GM19468 (cell line): ENCODE results near the gene SH2B3.

Experiments used
- ATAC-seq: cut with Tn5 transposase; IDR thresholded peaks from one replicate; pipeline ENCODE4 v1.9.1; 2021; ENCODE audit warnings: mild to moderate bottlenecking, moderate library complexity, moderate number of reproducible peaks; ENCODE audit not compliant: unreplicated experiment; ENCODE audit errors: extremely low read depth

SH2B3 gene

DNA sequence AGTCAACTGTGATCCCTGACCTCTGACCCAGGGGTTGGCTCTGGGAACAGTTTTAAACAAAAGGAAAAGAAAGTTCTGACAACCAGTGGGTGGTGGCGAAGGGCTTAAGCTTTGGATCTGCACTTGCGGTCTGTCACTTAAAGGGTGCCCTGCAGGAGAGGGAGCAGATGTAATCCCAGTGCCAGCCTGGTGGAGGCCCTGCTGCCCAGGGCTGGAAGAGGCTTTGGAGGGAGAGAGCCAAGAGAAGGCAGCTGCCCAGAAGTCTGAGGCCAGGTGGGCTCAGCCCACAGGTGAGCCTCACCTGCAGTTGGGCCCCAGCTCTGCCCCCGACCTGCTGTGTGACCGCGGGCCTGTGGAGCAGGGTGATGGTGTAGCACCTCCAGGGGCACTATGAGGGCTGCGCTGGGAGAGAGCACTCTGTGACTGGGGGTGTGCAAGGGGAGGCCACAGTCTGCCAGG, 19.1 kb downstream of the SH2B3 start:
- ATAC-seq, result no peak

DNA sequence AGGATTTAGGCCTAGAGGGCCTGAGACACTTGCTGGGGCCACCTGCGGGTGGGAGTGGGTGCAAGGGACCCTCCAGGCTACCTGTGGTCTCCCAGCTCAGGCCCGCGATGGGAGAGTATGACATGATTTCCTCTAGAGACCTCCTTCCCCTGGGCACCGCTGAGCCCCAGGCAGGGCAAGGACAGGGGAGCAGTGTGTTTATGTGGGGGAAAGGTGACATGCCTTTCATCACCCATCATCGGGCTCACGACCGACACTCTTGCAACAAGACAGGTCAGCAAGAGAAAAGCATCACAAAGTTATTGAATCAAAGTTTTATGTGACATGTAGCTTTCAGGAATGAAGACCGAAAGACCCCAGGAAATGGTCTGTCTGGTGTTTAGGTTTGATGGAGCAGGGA, 19.9 kb downstream of the SH2B3 start:
- no peak for ATAC-seq

DNA sequence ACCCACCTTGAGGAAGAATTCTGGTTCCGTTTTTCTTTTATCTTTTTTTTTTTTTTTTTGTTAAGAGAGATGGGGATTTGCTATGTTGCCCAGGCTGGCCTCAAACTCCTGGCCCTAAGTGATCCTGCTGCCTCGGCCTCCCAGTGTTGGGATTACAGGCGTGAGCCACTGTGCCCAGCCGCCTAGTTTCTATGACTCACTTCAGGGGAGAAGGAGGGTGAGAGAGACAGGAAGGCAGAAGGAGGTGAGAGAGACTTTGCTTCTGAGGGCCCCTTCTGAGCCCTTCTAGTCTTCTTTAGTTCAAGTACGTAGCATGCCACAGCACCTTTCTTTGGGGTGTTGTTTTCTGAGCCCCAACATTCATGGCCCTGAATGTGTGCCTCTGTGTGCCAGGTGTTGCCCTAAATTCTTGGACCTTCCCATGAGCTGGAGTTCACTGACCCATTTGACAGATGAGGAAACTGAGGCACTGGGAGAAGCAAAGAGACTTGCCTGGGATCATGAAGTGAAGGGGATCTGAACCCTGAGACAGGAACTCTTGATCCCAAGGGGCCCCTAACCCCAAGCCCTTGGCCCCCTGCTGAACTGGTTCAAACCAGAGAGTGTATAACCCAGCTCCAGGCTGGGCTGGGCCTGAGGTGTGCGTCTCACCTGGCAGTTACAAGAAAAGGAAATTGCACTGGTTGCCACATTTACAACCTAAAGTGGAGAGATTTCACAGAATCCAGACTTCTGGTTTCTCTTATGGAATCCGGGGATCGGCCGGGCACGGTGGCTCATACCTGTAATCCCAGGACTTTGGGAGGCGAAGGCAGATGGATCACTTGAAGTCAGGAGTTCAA, 20.8 kb downstream of the SH2B3 start:
- ATAC-seq, result no peak

DNA sequence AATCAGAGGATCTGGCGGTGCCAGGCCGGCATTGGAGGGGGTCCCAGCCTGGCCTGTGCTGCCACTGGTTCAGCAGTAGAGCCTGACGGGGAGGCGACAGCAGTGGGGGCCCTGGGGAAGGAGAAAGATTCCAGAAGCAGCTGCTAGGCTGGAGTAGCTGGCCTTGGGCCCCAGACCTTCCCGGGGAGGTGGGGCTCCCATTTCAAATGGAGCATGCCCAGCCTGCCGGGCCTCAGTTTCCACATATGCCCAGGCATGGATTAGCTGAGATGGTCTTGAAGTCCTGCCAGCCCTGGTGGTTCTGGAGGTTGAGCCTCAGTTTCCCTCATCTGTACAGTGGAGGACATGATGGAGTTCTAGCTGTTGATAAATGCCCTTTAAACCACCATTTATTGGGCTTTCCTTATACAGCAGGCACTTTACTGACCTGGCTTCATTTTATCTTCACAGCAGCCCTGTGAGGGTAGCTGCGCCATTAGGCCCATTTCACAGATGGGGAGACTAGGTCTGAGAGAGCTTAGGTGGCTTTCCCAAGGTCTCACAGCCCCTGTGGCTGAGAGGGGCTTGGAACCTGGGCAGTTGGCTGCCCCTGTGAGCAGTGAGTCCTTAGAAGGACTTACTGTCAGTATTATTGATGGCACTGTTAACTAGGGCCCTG, 21.8 kb downstream of the SH2B3 start:
- ATAC-seq, result no peak

DNA sequence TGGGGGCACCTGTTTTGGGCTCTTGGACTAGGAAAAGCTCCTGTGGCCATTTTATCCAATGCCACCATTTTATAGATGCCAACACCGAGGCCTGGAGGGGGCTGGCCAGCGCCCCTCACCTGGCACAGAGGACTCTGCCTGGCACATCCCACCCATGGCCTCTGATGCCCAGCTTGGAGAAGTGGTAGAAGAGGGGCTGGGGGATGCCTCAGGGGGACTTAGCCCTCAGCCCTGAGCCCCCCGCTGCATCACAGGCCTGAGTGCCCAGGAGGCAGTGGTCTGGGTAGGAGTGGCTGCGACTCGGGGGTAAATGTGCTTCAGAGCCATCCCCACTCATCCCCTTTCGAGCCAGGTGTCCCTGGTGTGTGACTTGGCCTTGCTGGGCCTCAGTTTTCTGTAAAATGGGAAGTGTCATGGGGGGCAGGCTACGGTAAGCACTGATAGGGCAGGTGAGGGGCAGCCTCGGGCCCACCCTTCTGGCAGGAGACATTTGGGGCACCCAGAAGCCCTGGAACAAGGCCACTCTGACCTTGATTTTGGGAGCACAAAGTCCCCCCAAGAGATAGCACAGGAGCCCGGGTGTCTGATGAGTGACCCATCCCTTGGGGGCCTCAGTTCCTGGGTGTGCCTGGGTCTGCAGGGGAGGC, 22.5 kb downstream of the SH2B3 start:
- ATAC-seq, result no peak

DNA sequence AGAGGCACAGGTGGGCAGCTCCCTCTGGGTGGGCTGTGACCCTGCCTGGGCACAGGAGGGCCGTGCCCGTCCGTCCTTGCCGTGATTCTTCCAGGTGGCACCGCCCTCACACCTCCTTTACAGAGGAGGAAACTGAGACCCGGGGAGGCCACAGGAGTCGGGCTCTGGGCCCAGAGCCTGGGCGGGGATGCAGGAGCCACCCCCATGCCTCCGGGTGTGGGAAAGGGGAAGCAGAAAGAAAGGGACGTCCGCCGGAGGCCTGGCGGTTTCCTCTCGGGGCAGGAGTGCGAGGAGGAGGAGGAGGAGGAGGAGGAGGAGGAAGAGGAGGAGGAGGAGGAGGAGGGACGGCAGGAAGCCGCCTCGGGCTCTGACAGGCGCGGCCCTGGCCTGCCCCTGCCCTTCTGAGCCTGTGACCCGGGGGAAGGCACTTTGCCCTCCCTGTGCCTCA, 23.0 kb downstream of the SH2B3 start:
- no peak for ATAC-seq

DNA sequence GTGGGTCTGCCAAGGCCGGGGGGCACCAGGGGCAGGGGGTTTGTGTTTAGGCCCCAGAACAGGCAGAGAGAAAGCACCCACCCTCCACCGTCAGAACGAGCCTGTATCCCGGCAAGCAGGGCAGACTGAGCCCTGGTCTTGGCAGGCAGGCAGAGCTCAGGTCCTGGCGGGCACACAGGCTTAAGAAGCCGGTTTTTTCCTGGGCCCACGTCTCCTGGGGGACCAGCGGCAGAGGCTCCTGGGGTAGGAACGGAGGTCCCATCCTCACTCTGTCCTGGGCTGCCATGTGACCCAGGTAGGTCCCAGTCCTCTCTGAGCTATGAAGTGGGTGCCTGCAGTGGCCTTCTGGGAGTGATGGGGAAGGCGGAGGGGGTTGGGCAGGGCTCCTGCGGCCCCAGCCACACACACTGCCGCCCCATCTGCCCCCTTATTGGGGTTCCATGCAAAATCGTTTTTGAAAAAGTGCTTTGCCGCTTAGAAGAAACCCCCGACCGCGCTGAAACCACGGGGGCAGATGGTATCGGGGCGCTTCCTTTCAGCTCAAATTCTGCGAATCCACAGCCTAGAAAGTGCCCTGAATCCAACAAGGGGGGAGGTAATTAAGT, 24.2 kb downstream of the SH2B3 start:
- no peak for ATAC-seq

DNA sequence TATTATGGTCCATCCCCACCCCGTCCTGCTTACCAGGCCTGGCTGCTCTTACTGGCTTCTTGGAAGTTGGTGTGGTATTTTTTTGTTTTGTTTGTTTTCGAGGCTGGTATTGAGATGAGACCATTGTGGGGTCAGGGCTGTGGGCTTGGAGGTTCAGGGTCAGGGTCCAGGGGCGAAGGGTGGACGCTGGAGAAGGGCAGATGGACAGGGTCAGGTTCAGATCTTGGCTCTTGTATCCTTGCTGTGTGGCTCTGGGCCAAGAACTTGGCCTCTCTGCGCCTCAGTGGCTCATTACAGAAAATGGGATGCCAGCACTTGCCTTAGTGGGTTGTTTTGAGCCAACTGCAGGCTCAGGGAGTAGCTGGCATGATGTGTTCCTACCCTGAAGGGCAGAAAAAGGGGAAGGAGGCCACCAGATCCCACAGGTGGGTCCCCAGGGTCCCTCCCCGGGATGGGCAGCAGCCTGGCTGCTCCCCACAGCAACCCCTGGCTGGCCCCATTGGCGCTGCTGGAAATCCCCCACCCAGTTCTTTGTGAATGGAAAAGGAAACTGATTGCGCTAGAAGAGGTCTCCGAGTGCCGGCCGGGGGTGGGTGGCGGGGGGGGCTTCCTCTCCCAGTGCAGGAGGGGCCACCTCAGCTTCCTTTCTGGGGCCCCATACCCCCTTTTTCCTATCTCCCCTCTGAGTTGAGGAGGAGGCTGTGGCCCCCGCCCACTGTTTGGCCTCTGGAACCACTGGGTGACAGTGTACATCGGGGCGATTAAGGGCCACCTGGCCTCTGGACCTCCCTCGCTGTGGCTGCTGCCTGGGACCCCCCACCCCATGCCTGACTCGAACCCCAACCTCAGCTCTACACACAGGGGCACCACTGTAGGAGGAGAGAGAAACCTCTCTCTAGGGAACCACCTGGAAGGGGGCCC, 25.0 kb downstream of the SH2B3 start:
- ATAC-seq, result no peak

DNA sequence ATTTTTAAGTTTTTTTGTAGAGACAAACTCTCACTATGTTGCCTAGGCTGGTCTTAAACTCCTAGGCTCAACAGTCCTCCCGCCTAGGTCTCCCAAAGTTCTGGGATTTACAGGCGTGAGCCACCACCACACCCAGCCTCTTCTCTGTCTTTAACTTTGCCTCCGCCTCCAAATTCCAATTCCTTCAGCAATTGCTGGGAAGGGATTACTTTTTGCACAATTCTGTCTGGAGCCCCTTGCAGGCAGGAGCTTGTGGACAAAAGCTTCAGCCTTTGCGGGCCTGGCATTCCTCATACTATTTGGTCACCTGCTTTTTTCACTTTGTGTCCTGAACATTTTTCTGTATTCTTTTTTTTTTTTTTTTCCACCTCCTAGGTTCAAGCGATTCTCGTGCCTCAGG, 26.0 kb downstream of the SH2B3 start:
- ATAC-seq, result no peak

DNA sequence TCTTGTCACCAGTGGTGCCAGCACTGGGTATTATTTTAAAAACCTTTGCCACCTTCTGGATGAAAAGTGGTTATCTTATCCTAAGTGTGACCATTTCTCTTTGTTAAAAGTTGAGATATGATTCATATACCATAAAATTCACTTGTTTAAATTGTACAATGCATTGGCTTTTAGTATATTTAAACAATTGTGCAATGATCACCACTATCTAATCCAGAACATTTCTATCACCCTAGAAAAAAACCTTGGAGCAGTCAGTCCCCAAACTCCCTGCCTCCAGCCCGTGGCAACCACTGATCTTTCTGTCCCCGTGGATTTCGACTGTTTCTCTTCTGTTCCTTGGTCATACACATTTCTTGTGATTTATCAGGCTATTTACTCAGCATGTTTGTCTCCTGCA, 28.3 kb downstream of the SH2B3 start:
- no peak for ATAC-seq

DNA sequence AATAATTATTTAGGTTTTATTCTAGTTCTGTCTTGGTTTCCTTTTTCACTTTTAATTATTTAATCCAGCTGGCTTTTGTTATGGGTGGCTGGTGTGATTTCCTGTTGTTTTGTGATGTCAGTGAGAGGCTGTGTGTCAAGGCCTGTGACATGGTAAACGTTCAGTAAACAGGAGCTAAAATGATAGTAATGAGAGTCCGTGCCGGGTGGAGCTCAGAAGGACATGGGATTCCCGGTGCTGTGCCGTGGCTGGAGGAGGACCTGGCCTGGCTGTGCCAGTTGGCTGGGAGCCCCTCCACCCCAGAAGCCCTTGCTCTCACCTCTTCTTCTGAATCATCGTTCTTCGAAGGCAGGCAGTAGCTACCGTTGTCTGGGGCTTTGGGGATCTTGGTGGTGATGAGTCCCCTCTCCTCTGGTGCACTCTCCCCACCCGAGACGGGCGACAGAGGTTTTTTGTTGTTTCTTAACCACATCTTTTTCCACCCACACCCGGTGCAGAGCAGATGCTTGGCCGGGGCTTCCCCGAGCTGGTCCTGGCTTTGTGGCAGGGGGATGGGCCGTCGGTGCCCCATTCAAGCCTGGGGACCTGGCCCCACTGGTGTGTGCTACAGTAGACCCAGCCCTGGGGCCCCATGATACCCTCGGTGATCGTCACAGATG, 29.1 kb downstream of the SH2B3 start:
- ATAC-seq, result peak; percentile 60

DNA sequence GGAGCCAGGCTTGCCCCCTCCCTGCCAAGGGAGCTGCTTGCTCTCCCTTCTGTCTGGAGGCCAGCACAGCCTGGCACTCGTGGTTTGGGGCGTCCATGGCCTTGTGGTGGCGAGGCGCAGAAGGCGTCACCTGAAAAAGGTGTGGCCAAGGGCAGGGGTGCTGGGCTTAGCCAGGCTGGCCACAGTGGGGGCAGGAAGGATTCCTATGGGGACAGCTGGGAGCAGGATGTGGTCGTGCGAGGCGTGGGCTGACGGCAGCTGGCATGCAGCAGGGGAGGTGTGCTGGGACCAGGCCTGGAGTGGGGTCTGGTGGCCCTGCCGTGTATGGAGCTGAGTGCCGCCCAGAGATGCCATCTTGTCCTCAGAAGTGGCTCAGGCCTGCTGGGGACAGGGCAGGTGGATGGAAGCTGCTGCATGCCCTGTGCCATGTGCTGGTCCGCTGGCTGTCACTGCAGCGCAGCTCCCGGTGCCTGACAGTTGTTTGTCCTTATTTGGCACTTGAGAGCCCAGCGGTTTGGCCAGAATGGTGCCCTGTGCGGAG, 30.0 kb downstream of the SH2B3 start:
- no peak for ATAC-seq

DNA sequence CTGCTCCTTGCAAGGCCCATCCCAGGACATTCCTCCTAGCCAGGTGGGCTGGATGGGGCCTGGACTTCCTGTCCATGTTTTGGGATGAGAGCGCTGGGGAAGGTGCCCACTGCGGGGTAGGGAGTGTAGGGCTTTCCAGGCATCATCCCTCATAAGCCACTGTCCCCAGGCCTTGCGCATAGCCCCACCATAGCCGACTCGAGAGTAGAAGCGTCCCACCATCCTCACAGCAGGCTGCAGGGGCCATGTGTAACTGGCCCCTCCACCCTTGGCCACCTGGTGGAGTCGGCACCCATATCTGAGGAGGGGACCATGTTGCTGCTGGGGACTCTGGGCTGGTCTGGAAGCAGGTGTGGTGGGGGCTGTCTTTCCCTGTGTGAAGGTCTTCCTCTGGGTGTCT, 30.5 kb downstream of the SH2B3 start:
- ATAC-seq, result no peak

DNA sequence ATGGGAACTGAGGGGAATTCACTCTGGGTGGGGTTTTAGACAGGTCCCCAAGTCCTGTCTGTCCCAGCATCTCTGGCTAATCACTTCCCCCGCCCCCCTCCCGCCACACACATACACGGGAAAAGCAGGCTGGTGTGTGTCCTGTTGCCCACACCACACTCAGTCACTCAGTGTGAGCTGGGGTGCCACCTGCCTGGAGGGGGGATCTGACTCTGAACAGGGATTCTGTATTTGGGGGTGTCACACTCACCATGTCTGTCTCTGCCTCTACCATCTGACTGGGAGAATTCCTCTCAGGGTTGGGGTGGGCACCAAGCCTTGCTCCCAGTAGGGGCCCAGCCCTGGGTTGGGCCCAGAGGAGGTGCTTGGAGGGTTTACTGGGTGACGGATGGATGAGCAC, 31.1 kb downstream of the SH2B3 start:
- no peak for ATAC-seq

DNA sequence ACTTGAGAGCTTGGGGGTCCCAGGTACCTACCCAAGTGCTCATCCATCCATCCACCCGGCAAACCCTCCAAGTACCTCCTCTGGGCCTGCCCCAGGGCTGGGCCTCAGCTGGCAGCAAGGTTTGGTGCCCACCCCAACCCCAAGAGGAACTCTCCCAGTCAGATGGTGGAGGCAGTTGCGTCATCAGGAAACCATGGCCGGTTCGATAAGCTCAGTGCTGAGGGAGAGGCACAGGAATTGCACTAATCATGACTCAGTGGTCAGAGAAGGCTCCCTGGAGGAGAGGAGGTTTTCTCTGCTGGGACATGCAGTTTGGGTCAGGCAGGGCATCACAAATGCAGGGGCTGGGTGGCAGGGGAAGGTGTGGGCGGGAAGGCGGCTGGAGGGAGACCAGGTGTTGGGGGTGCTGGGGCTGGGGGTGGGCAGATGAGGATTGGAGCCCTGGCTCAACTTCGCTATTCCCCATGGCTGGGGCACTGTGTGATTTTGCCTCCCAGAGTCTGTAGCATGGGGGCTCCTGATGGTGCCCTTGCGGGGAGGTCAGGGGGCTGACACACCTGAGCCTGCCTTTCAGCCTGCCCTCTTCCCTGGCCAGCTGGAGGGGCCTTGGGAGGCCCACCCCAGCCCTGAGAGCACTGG, 32.2 kb downstream of the SH2B3 start:
- ATAC-seq, result no peak

DNA sequence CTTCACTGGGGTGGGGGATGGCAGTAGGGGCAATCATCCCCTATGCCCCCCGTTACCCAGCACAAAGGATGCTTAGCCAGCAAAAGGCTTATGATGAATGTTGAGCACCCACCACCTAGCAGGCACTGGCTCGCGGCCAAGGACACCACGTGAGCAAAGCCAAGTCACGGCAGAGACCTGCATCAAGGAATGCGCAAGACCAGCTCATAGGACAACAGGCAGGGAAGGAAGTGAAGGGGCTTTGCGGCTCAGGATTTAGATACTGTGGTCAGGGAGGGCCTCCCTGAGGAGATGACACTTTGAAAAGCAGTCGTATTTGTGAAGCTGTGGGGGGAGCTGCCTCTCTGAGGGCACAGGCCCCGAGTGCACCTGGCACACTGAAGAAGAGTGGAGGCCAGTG, 32.8 kb downstream of the SH2B3 start:
- no peak for ATAC-seq

DNA sequence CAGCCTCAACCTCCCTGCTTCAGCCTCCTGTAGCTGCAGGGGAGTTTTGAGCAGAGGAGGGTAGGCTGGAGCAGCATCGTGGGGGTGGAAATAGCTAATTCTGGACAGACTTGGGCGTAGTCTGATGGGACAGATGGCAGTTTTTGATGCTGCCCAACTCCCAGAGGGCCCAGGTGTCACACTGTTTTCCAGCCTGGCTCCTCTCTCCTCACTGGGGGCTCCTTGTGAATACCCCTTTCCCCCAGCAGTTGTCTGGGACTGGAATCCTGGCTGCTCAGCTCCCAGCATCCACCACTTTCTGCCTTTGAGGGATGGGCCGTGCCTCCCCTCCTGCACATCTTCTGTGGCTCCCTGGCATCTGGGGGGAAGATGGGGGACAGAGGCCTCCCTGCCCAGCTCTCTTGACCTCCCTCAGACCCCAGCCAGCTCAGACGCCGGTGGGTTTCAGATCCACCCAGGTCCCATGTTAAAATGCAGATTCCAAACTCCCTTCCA, 34.0 kb downstream of the SH2B3 start:
- no peak for ATAC-seq

DNA sequence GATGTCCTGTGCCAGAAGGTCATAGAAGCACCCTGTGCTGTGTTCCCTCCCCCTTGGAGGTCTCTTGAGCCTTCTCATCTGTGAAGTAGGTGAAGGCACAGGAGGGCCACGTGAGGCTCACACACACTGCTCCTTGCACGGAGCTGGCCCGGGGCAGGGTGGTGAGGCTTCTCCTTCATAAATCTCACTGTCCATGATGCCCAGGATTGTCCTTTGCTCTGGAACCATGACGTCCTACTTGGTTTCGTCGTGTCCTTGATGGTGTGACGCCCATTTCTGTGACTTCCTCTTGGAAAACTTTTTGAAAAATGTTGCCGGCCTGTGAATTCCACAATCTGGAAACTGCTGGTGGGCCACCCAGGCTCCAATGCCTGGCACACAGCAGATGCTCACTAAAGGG, 34.4 kb downstream of the SH2B3 start:
- no peak for ATAC-seq
